HG03439 (cell line): ENCODE results near the gene HOXA3.

Source experiments
- ATAC-seq: cut with Tn5 transposase; IDR thresholded peaks from one replicate; pipeline ENCODE4 v1.9.1; 2021; ENCODE audit warnings: mild to moderate bottlenecking, moderate library complexity; ENCODE audit not compliant: unreplicated experiment

HOXA3 gene

GRCh38 chr7:27151931-27152815 lies at the start of gene HOXA3:
Gene HOXA3 (minus strand): TSS chr7:27152583. CDS start chr7:27110640, 41,943 bp downstream.
- no peak for ATAC-seq

DNA sequence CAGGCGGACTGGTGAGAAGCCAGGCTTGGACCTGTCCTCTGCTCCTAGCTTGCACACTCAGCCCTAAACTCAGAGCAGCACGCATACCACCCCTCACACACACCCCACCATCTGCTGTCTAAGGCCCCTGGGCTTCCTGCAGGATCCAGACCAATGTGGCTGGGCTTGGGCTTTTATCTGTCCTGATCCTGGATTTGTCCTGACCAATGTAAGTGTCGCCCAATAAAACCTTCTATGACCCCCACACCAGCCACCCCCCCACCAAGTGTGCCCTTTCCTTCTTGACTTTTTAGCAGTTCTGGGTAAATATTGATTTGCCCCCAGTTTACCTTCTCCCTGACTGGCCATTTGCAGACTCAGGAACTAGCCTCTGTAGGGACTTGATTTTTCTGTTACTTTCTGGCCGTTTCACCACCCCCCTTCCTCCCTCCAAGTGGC lies 49.2 kb upstream of the HOXA3 start:
- no peak for ATAC-seq

DNA sequence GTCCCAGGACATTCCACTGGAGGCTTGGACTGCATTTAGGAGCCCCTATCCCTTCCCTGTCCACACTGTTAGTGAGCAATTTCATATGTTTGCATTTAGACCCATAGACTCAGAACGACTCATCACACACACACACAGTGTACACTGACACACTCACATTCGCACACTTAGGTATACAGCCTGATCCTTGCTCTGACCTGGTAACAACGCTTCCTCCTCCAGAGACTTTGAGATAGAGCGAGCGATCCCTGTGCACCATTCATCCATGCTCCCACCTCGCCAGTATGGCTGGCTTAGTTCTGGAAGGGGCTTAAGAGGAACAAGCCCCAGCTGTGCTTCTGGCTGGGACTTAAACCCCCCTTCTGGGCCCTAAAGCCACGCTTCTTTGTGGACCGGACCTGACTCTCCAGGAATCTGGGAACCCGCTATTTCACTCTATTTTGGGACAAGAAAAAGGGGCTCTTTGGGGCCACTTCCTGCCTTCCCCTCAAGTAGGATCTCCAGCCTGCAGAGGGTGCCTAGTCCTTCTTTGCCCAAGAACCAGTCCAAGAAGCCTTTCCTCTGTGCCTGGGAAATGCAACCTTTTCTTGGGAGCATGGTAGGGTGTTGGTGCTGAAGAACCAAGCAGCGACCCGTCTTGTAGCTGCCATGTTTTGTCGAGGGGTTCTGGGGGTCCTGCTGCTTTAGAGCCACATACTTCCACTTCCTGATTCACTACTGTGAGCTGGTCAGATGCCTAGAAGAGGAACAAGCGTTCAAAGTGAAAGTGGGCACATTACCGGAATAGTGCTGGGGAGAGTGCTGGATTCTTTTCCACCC lies 48.6 kb upstream of the HOXA3 start:
- no peak for ATAC-seq

DNA sequence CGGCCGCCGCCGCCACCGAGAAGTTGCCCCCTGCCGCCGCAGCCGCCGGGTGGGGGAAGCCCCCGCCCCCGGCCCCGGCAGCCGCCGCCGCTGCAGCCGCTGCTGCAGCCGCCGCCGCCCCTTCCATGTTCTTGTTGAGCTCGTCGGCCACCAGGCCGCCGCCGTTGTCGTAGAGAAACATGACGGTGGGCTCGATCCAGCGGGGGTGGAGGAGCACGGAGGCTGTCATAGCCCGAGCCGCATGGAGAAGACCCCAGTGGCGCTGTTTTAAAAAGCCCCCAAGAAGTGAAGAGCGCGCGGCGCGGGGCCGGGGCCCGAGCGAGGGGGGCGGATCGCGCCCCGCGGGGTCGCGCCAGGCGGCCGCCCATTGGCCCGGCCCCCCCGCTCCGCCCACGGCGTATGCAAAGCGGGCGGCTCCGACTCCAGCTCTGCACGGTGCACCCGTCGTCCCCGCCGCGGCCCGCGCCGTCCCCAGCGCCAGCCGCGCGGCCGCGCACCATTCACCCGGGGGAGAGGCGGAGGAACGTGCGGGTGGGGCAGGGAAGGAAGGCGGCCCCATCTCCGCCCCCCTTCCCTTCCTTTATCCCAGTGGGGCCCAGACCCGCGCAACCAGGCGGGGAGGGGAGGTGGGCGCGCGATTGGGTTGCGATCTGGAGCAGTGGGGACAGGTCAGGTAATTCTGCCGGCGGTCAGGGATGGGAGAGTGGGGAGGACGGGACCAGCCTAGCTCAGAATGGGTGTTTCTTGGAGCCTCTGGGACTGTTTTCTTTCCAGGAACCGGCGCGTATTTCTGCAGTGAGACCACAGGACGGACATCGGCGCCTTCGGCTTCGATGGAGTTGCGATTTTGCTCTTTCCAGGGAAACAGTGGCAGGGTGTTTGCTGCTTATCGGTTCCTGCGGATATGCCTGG lies 47.7 kb upstream of the HOXA3 start, which contains the start of gene HOXA13:
HOXA13 (minus strand) TSS at position 243 of the 912 bp plus-strand sequence; CDS start at position 229, 14 bp downstream.
- ATAC-seq, result peak; percentile 65

GRCh38 chr7:27198871-27199801 lies 46.8 kb upstream of the HOXA3 start:
- ATAC-seq, result no peak

GRCh38 chr7:27198138-27198841 lies 45.9 kb upstream of the HOXA3 start:
- ATAC-seq, result no peak

GRCh38 chr7:27197137-27198042 lies 45.0 kb upstream of the HOXA3 start:
- ATAC-seq, result no peak

DNA sequence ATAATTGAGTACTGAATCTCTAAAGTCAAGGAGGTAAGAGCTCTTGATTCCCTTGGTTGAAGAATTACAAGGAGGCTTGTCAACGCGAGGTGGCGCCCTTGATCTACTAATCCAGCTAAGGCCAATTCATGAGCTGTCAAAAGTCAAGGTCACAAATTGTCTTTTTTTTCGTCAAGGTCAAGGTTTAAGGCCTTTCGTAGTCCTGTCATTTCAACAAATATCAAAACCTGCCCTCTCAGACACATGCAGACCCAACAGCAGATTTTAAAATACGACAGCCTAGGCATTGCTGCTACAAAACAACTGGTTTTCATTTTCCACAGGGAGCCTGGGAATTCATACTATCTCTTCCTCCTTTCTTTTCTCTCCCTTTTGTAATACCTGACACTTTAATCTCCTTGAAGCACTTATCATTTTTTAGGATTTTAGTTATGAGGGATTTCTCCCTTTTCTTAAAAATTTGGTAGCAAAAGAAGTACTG lies 43.9 kb upstream of the HOXA3 start:
- no peak for ATAC-seq

- ATAC-seq, result no peak
Observed at GRCh38 chr7:27194686-27195379, 42.5 kb upstream of the HOXA3 start.

DNA sequence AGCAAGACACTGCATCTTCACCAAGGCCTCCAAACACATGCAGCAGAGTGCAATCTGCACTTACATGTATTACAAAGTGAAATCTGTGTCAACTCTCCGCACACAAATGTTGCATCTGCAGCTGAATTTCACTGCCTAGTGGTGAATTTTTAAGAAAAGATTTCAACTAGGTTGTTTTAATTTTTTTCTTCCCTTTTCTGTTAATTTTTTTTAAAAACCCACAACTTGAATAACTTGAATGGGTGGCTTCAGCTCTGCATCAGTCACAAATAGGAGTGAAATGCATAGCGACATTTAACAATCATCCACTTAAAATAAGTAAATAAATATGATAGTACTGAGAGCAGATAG lies 41.6 kb upstream of the HOXA3 start:
- ATAC-seq, result no peak

DNA sequence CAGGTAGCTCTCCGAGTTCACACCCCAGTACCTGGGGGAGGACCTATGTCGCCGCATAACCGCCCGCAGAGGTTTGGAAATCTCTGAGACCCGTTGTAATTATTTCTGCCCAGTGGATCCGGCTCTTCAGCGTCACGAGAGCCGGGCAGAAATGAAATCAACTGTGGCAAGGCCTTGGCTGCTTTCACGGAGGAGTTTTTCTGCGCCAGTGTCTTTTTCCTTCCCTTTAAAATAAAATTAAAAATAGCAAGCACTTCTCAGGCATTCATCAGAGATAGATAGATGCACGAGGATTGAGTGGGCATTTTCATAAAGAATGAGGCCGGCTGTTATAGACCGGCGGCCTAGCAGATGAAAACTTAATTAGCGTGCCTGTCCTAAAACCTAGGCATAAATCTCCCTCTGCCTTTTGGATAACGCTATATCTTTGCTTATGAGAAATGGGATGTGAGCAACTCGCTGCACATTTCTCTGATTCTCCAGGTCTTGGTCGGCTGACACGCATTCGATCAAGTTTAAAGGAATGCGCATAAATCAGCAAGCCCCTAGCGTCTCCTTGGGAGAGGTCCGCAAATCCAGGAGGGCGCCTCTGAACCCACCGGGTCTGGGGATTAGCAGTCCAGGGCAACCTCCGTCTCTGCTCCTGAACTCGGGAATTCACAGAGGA lies 41.1 kb upstream of the HOXA3 start:
- ATAC-seq, result no peak

DNA sequence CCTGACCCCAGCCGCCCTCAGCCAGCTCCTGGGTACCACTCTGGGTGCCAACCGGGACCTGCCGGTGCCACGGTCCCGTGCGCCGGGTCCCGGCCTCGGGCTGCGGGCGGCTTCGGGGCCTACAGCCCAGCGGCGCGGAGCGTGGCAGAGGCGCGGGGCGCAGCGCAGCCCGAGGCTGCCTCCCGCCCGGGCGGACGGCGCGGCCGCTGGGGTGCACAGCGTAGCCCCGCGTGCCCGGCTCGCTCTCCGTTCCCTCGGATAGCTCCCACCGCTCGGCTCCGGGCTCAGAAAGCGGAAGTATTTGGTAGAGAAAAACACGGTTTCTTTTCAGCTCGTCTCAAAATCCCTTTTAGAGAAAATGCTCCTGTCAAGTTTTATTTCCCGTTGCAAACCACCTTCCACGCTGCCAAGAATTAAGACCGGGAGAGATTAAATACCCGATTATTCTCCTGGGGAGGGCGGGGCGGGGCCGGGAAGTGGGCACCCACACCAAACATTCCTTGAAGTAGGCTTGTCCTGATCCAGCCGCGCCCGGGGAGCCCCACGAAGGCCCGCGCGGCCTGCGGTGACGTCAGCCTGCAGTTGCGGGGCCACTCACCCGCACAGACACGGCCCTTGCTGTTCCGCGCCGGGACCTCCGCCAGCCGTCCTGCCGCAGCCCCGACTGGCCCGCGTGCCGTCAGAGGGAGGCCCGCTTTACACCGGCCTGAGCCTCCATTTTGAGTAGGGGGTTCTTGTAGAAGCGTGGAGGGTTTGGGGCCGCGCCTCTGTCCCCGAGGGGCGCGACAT lies 40.4 kb upstream of the HOXA3 start:
- ATAC-seq, result no peak

- ATAC-seq, result no peak
Observed at GRCh38 chr7:27191833-27192545, 39.6 kb upstream of the HOXA3 start.

- ATAC-seq, result no peak
Observed at GRCh38 chr7:27191161-27191731, 38.9 kb upstream of the HOXA3 start.
